ENCODE data around the gene ANKMY1. TPM values are rescaled to one million over a fixed set of nuclear protein-coding genes. Genes with fewer than 3 reads are reported as not detected.

Gene ANKMY1
- total RNA-seq, 4 donors from 2014 or later, result 9.1 to 10.9 (median 10.2) TPM

DNA sequence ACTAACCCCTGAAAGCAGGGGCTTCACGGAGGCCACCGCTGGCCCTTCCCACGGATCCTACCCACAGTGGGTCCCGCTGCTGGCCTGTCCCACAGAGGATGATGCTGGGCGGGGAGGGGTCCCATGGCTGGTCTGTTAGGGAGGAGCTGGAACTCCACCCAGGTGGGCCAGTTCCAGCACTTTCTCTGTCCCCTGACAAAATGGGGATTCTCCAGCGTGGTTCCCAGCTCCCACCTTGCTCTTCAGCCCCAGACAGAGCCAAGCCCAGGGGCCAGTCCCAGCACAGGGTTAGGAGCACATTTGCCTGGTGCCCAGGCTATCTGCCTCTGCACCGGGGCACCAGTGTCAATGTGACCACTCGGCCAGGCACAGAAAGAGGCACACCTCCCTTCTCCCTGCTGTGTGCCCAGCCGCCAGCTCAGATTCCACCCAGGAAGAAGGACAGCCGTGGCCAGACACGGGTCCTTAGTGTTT is 50.0 kb downstream of the ANKMY1 start:
- Histone ChIP-seq H3K4me3 (no peak overlapping the region), H3K9me3 (no peaks in the 10 kb centered on the region), H3K4me1 (no peaks in the 10 kb centered on the region), H3K27me3 (no peaks in the 10 kb centered on the region), H3K27ac (replicated peaks in 1 of 4) (no peak overlapping the region), H3K36me3 (peaks cover 0 to 30% (median 18%) of the 10 kb centered on the region in 4 donors)
- TF ChIP-seq CTCF (IDR thresholded peaks at IDR 0.05) (no peak), POLR2AphosphoS5 (IDR thresholded peaks at IDR 0.05) (no peak), EP300 (IDR thresholded peaks at IDR 0.05) (no peak), POLR2A (IDR thresholded peaks at IDR 0.05; ENCODE audit: low read depth) (no peak)
- 88% methylated on average over 3 of the region's 11 CpGs for WGBS
- DNase-seq (ENCODE audit: extremely low spot score), result peak; percentile 74
- intact Hi-C loops (cut with DNase I), result no loop called here

DNA sequence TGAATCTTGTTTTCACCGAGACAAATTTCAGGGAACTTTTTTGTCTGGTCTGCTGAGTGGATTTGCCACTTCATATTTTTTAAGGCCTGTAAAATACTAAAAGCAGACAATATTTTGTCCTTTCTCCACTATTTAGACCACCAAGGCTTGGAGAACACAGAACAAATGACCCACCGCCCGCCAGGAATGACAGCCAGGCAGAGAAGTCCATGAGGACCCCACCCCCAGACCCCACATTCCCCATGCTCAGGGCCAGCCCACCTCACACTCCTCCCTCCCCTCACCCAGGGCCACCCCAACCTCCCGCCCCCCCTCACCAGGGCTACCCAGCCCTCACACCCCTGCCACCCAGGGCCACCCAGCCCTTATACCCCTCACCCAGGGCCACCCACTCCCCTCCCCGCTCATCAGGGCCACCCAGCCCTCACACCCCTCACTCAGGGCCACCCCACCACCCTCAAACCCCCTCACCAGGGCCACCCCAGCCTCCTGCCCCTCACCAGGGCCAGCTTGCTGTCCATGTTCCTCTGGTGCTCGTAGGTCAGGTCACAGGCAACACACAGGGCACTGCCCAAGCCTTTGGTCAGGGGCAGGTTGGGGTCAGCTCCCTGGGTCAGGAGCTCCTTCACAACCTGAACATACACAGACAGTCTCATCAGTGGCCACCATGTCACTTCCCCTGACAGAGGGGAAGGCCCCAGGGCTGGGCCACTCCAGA is 50.6 kb downstream of the ANKMY1 start:
- no peaks in the 10 kb centered on the region for H3K4me1 ChIP-seq
- no peaks in the 10 kb centered on the region for H3K27me3 ChIP-seq
- H3K4me3 ChIP-seq, result no peak overlapping the region
- intact Hi-C loops (cut with DNase I), result no loop called here
- TF ChIP-seq POLR2AphosphoS5 (IDR thresholded peaks at IDR 0.05), result no peak
- TF ChIP-seq CTCF (IDR thresholded peaks at IDR 0.05), result no peak
- no peak for TF ChIP-seq EP300 (IDR thresholded peaks at IDR 0.05)
- 86% methylated on average over 5 of the region's 6 CpGs for WGBS
- H3K36me3 ChIP-seq, result peaks cover 0 to 25% (median 14%) of the 10 kb centered on the region in 4 donors
- no peaks in the 10 kb centered on the region for H3K9me3 ChIP-seq
- no peak overlapping the region for H3K27ac ChIP-seq (replicated peaks in 1 of 4)
- peak; percentile 77 for DNase-seq (ENCODE audit: extremely low spot score)

- TF ChIP-seq POLR2A (IDR thresholded peaks at IDR 0.05; ENCODE audit: low read depth) (no peak), EP300 (IDR thresholded peaks at IDR 0.05) (no peak), POLR2AphosphoS5 (IDR thresholded peaks at IDR 0.05) (no peak), CTCF (IDR thresholded peaks at IDR 0.05) (no peak)
- Histone ChIP-seq H3K4me1 (no peaks in the 10 kb centered on the region), H3K9me3 (no peaks in the 10 kb centered on the region), H3K36me3 (peaks cover 0 to 18% (median 8%) of the 10 kb centered on the region in 4 donors), H3K27ac (replicated peaks in 1 of 4) (no peak overlapping the region), H3K4me3 (no peak overlapping the region), H3K27me3 (no peaks in the 10 kb centered on the region)
- peak; percentile 87 for DNase-seq (ENCODE audit: extremely low spot score)
- intact Hi-C loops (cut with DNase I), result no loop called here
- WGBS, result 86% methylated on average over 17 of the region's 17 CpGs
These were observed 51.3 kb downstream of the ANKMY1 start for GRCh38 chr2:240506406-240507059.

DNA sequence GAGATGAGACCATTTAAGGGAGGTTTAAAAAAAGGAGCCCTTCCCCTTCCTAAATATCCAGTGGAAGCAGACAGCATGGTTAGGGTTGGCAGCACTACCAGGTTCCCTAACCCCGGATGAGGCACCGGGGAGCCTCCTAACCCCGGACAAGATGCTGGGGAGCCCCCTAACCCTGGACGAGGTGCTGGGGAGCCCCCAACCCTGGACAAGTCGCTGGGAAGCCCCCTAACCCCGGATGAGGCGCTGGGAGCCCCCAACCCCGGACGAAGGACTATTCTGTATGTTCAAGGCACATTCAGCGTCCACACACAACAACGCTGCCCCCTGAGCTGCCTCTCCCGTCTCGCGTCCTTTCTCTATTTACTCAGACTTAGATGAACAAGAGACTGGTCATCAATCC is 51.9 kb downstream of the ANKMY1 start:
- H3K36me3 ChIP-seq, result peaks cover 0 to 15% (median 4%) of the 10 kb centered on the region in 4 donors
- no peaks in the 10 kb centered on the region for H3K4me1 ChIP-seq
- 87% methylated on average over 13 of the region's 14 CpGs for WGBS
- TF ChIP-seq POLR2A (IDR thresholded peaks at IDR 0.05; ENCODE audit: low read depth), result no peak
- no peak for TF ChIP-seq CTCF (IDR thresholded peaks at IDR 0.05)
- no peak for TF ChIP-seq EP300 (IDR thresholded peaks at IDR 0.05)
- TF ChIP-seq POLR2AphosphoS5 (IDR thresholded peaks at IDR 0.05), result no peak
- intact Hi-C loops (cut with DNase I), result no loop called here
- no peak overlapping the region for H3K27ac ChIP-seq (replicated peaks in 1 of 4)
- no peak for DNase-seq (ENCODE audit: extremely low spot score)
- H3K9me3 ChIP-seq, result no peaks in the 10 kb centered on the region
- H3K27me3 ChIP-seq, result no peaks in the 10 kb centered on the region
- no peak overlapping the region for H3K4me3 ChIP-seq
